Putamen (tissue), 1 donor: ENCODE data around the gene SPP2.

Experiments used
- DNase-seq: peaks from one replicate; pipeline ENCODE4 v3.0.0-alpha.2; 2016; ENCODE audit warnings: low spot score

SPP2 gene

GRCh38 chr2:234092344-234092743 is 41.8 kb downstream of the SPP2 start:
- no peak for DNase-seq

- no peak for DNase-seq
These were observed 44.8 kb downstream of the SPP2 start for GRCh38 chr2:234095301-234095700.

GRCh38 chr2:234096164-234096563 is 45.7 kb downstream of the SPP2 start:
- no peak for DNase-seq

- no peak for DNase-seq
These were observed 48.2 kb downstream of the SPP2 start for GRCh38 chr2:234098681-234099080.

- no peak for DNase-seq
These were observed 48.8 kb downstream of the SPP2 start for GRCh38 chr2:234099266-234099665.

GRCh38 chr2:234100686-234101085 is 50.2 kb downstream of the SPP2 start:
- no peak for DNase-seq

- DNase-seq = no peak
These were observed 51.6 kb downstream of the SPP2 start for GRCh38 chr2:234102112-234102511.

- no peak for DNase-seq
These were observed 57.4 kb downstream of the SPP2 start for GRCh38 chr2:234107861-234108260.

GRCh38 chr2:234109321-234109720 is 58.8 kb downstream of the SPP2 start:
- no peak for DNase-seq

- no peak for DNase-seq
These were observed 59.7 kb downstream of the SPP2 start for GRCh38 chr2:234110219-234110618.

- DNase-seq = no peak
These were observed 61.0 kb downstream of the SPP2 start for GRCh38 chr2:234111523-234111922.

- no peak for DNase-seq
These were observed 65.5 kb downstream of the SPP2 start for GRCh38 chr2:234116010-234116409.

- DNase-seq = no peak
These were observed 71.5 kb downstream of the SPP2 start for GRCh38 chr2:234121999-234122398.

- DNase-seq = no peak
These were observed 75.1 kb downstream of the SPP2 start for GRCh38 chr2:234125451-234126145.

GRCh38 chr2:234126146-234126470 is 75.6 kb downstream of the SPP2 start:
- no peak for DNase-seq
